Parathyroid adenoma (tissue), 2 donors: ENCODE data around the gene GJD3.
"Not testable (repeated sequence)": the region's sequence is repeated elsewhere in the genome, so short reads cannot be mapped to it uniquely, and the experiment has no call there.

Source experiments
- H2AFZ ChIP-seq: fragments of 300-600 bp; sonication (generic); one replicate; pipeline ENCODE4 v1.7.0; 2017; ENCODE audit warnings: antibody characterized with exemption, mild to moderate bottlenecking
- H3K27ac ChIP-seq: fragments of 300-600 bp; sonication (generic); one replicate; pipeline ENCODE4 v1.7.0; 2017
- H3K27me3 ChIP-seq: fragments of 300-600 bp; sonication (generic); one replicate; pipeline ENCODE4 v1.7.0; 2017; ENCODE audit warnings: low read length; ENCODE audit not compliant: control insufficient read depth, insufficient read depth
- H3K36me3 ChIP-seq: fragments of 300-600 bp; sonication (generic); one replicate; pipeline ENCODE4 v1.7.0; 2017; ENCODE audit warnings: low read length; ENCODE audit not compliant: control insufficient read depth, insufficient read depth
- H3K4me1 ChIP-seq: fragments of 300-600 bp; sonication (generic); one replicate; pipeline ENCODE4 v1.7.0; 2017; ENCODE audit warnings: control low read depth
- H3K4me2 ChIP-seq: fragments of 300-600 bp; sonication (generic); one replicate; pipeline ENCODE4 v1.7.0; 2017; ENCODE audit warnings: low read length
- H3K4me3 ChIP-seq: fragments of 300-600 bp; sonication (generic); one replicate; pipeline ENCODE4 v1.7.0; 2017; ENCODE audit warnings: low read depth, low read length
- H3K79me2 ChIP-seq: fragments of 300-600 bp; sonication (generic); one replicate; pipeline ENCODE4 v1.7.0; 2017; ENCODE audit warnings: control low read depth
- H3K9ac ChIP-seq: fragments of 300-600 bp; sonication (generic); one replicate; pipeline ENCODE4 v1.7.0; 2017; ENCODE audit warnings: mild to moderate bottlenecking
- H3K9me3 ChIP-seq: fragments of 300-600 bp; sonication (generic); one replicate; pipeline ENCODE4 v1.7.0; 2017; ENCODE audit warnings: low read length; ENCODE audit not compliant: control insufficient read depth
- CTCF ChIP-seq: fragments of 300-600 bp; sonication (generic); IDR thresholded peaks from one replicate; pipeline ENCODE4 v1.7.0; 2017; ENCODE audit warnings: antibody characterized with exemption, mild to moderate bottlenecking
- donor health status: primary hyperparathyroidism.

The GJD3 gene

GRCh38 chr17:40373999-40374398 lies 9.5 kb upstream of the GJD3 start:
- H3K4me1 ChIP-seq: no peaks in the 10 kb centered on the region
- H3K27me3 ChIP-seq: no peaks in the 10 kb centered on the region
- H2AFZ ChIP-seq: no peak overlapping the region
- no peak overlapping the region for H3K27ac ChIP-seq
- no peaks in the 10 kb centered on the region for H3K79me2 ChIP-seq
- no peaks in the 10 kb centered on the region for H3K36me3 ChIP-seq
- H3K9me3 ChIP-seq: no peaks in the 10 kb centered on the region
- H3K4me3 ChIP-seq: no peak overlapping the region
- TF ChIP-seq CTCF: no peak
- no peak overlapping the region for H3K9ac ChIP-seq
- H3K4me2 ChIP-seq: no peak overlapping the region

- Histone ChIP-seq H3K27ac (no peak overlapping the region), H3K4me3 (no peak overlapping the region), H3K9me3 (no peaks in the 10 kb centered on the region), H3K36me3 (no peaks in the 10 kb centered on the region), H3K79me2 (no peaks in the 10 kb centered on the region), H3K9ac (no peak overlapping the region), H3K4me1 (no peaks in the 10 kb centered on the region), H3K4me2 (no peak overlapping the region), H2AFZ (no peak overlapping the region), H3K27me3 (no peaks in the 10 kb centered on the region)
- no peak for TF ChIP-seq CTCF
These were observed 8.8 kb upstream of the GJD3 start for GRCh38 chr17:40373324-40373723.

GRCh38 chr17:40372644-40373043 lies 8.1 kb upstream of the GJD3 start:
- not testable (repeated sequence) for H3K27ac ChIP-seq, H2AFZ ChIP-seq, H3K4me2 ChIP-seq, H3K9me3 ChIP-seq, H3K4me1 ChIP-seq, H3K4me3 ChIP-seq, H3K27me3 ChIP-seq, H3K36me3 ChIP-seq, H3K9ac ChIP-seq, H3K79me2 ChIP-seq

- H3K4me2 ChIP-seq: no peak overlapping the region
- H3K36me3 ChIP-seq: no peaks in the 10 kb centered on the region
- H3K27me3 ChIP-seq: no peaks in the 10 kb centered on the region
- no peak overlapping the region for H3K4me3 ChIP-seq
- no peak for TF ChIP-seq CTCF
- H3K9ac ChIP-seq: no peak overlapping the region
- no peaks in the 10 kb centered on the region for H3K4me1 ChIP-seq
- no peaks in the 10 kb centered on the region for H3K9me3 ChIP-seq
- no peak overlapping the region for H2AFZ ChIP-seq
- H3K27ac ChIP-seq: no peak overlapping the region
- no peaks in the 10 kb centered on the region for H3K79me2 ChIP-seq
These were observed 7.5 kb upstream of the GJD3 start for GRCh38 chr17:40372031-40372430.

- H3K27ac ChIP-seq: no peak overlapping the region
- no peaks in the 10 kb centered on the region for H3K36me3 ChIP-seq
- no peak overlapping the region for H3K4me3 ChIP-seq
- no peaks in the 10 kb centered on the region for H3K9me3 ChIP-seq
- no peaks in the 10 kb centered on the region for H3K4me1 ChIP-seq
- no peak overlapping the region for H3K9ac ChIP-seq
- no peak overlapping the region for H2AFZ ChIP-seq
- TF ChIP-seq CTCF: no peak
- H3K4me2 ChIP-seq: no peak overlapping the region
- no peaks in the 10 kb centered on the region for H3K27me3 ChIP-seq
- no peaks in the 10 kb centered on the region for H3K79me2 ChIP-seq
These were observed 6.9 kb upstream of the GJD3 start for GRCh38 chr17:40371261-40371929.
